GM19438 (cell line): ENCODE data around the gene RDX.
"Not testable (repeated sequence)": the region's sequence is repeated elsewhere in the genome, so short reads cannot be mapped to it uniquely, and the experiment has no call there.

Experiments
- ATAC-seq: cut with Tn5 transposase; IDR thresholded peaks from one replicate; pipeline ENCODE4 v1.9.1; 2021; ENCODE audit warnings: low read depth; ENCODE audit not compliant: unreplicated experiment

The RDX gene

DNA sequence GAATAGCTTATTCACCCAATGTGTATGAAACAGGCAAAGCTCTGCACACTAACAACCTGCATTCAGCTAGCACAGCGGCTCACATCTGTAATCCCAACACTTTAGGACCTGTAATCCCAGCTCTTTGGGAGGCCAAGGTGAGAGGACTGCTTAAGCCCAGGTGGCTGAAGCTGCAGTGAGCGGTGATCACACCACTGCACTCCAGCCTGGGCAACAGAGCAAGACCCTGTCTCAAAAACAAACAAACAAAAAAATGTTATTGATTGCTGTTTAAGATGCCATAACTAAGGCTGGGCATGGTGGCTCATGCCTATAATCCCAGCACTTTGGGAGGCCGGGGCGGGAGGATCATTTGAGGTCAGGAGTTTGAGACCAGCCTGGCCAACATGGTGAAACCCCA is 15.8 kb downstream of the RDX start:
- not testable (repeated sequence) for ATAC-seq

DNA sequence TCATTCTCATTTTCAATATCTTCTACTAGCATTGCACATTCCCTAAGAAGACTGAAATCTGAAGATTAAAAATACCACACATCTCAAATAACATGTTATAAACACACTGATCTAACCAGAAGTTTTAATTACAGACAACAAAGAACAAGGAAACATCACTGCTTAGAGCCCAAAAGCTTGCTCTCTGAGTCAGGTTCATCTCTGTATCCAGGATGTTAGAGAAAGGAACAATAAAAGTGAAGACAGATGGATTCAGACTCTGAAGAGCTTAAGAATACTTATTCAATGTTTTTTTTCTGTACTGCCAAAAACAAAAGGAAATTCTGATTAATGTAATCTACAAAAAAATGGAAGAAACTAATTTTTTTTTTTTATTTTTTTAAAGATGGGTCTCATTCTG is 16.5 kb downstream of the RDX start:
- ATAC-seq = no peak

DNA sequence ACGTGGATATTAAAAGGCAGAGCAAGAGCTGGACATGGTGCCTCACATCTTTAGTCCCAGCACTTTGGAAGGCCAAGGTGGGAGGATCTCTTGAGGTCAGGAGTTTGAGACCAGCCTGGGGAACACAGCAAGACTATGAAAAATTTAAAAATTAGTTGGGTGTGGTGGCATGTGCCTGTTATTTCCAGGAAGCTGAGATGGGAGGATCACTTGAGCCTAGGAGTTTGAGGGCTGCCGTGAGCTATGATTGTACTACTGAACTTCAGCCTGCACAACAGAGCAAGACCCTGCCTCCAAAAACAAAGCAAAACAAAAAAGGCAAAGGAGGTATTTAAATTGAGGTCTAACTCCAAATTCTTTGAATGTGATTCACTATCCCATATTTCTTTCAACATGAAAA is 23.5 kb downstream of the RDX start:
- no peak for ATAC-seq

DNA sequence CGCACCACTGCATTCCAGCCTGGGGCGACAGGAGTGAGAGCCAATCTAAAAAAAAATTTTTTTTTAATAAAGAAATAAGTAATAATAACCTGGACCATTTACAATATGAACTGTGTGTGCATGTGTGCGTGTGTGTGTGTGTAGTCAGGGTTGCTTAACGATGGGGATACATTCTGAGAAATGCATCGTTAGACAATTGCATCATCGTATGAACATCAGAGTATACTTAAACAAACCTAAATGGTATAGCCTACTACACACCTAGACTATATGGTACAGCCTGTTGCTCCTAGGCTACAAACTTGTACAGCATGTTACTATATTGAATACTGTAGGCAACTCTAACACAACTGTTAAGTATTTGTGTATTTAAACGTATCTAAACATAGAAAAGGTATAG is 26.4 kb downstream of the RDX start:
- no peak for ATAC-seq

DNA sequence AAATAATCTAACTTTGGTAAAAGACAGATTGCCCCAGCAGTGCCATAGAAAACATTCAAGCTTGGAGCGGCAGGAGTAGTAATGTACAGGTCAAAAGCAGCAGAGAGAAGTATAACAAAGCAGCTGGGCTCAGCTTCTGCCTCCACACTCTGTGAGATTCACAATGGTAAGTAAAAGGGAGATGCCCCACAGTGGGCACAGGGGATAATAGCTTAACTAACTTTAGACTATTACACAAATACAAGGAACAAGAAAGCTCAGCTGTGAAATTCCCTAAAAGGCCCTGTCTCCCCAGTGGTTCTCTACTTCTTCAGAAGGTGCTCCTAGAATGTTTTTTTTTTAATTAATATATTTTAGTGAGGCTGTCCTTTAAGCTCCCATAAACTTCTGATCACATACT is 28.0 kb downstream of the RDX start:
- no peak for ATAC-seq

- ATAC-seq = no peak
Observed at GRCh38 chr11:110262072-110262403, 34.4 kb downstream of the RDX start.

GRCh38 chr11:110261195-110262071 is 35.0 kb downstream of the RDX start:
- ATAC-seq = no peak

DNA sequence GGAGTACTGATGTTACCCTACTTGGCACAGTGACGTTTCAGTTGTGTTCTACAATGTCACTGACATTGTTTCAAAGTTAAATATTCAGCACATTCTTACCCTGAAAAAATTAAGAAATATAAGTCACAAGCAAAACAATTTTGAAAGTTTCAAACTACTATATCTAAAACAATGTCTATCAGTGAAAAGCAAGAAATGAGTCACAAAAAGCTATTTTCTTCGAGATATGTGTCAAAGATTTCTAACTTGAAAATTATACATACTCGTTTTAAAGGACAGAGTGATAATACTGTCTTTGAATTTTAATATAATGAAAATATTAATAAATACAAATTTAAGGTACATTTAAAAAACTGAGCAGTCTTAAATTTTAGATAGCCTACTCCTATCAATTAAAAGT is 42.9 kb downstream of the RDX start:
- no peak for ATAC-seq

GRCh38 chr11:110251836-110252235 is 44.6 kb downstream of the RDX start:
- ATAC-seq = no peak

- no peak for ATAC-seq
Observed at GRCh38 chr11:110250168-110250567, 46.2 kb downstream of the RDX start.

DNA sequence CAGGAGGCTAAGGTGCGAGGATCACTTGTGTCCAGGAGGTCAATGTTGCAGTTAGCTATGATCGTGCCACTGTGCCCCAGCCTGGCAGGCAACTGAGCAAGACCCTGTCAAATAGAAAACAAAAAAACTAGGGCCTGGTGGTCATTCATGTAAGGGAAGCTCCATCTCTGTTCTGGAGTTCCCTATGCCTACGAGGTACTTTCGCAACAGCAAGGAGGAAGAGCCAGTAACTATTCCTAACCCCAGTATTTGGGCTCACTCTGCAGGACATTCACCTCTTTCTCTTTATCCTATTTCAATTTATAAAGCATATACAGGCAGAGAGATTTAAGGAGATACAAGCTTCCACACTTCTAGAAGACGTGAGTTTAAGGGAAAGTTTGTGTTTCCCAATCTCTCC is 46.6 kb downstream of the RDX start:
- ATAC-seq = no peak

DNA sequence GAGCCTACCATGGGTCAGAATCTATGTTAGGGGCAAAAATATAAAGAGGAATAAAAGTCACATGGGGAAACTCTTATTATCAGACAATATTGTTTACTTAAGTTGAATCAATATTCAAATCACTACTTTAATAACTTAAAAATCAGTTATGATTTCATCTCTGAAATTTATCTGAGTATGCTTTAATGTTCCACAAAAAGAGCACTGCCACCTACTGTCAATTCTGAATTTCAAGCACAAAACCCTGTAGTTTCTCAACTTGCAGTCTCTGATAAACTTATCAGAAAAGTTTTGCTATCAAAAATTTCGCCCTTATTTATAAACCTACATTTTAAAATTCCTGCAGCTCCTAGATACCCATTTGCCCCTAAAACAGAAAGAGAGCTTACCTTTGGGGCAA is 47.3 kb downstream of the RDX start:
- ATAC-seq = no peak

GRCh38 chr11:110243791-110244190 is 52.6 kb downstream of the RDX start:
- ATAC-seq = no peak

GRCh38 chr11:110242746-110243145 is 53.7 kb downstream of the RDX start:
- ATAC-seq = no peak

- ATAC-seq = no peak
Observed at GRCh38 chr11:110242188-110242587, 54.2 kb downstream of the RDX start.

DNA sequence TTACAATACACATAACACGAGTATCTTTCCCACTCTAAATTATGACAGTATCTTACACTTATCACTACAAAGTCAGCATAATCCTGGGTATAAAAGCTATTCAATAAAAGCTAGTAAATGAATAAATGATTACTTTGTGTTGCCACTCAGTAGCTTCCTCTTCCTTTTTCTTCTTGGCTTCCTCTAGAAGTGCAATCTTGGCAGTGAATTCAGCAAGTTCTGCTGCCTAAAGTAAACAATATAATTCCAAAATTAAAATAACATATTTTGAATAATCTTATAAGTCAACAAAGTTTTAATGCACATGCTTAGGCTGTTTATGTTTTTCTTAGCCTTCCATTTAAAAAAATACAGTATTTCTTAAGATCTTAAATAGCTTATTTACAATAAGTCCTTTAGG is 60.4 kb downstream of the RDX start:
- ATAC-seq = no peak

DNA sequence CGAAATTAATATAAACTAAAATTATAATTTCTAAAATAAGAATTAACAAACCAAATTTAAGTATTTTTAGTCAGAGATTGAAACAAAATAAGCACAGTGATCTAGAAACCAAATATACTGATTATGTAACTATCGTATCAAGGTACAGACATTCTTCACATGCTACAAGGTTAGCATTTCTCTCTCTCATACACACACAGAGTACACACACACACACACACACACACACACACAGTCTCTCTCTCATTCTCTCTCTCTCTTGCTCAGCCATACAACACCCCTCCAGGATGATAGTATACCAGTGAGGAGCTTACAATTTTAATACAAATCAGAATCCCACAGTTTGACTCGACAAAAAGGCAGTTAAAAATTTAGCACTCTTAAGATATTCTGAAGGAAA is 66.0 kb downstream of the RDX start:
- ATAC-seq = no peak

- ATAC-seq = no peak
Observed at GRCh38 chr11:110219006-110219785, 77.2 kb downstream of the RDX start.

DNA sequence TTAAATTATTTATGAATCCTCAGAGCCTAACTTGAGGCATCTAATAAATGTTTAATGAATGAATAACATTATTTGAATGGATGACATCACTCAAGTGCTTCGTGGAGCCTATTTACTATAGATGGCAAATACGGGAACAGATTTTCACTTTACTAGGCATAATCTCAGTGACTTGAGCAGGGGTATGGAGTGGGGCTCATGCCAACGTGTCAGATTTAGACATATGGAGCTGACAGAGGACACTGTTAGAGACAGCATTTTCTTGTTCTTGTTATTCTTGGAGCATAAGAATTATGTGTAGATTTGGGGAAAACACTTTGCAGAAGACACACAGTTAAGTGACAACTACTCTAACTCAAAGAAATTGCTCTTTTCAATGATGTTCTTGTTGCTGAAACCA is 78.5 kb downstream of the RDX start:
- ATAC-seq = no peak

DNA sequence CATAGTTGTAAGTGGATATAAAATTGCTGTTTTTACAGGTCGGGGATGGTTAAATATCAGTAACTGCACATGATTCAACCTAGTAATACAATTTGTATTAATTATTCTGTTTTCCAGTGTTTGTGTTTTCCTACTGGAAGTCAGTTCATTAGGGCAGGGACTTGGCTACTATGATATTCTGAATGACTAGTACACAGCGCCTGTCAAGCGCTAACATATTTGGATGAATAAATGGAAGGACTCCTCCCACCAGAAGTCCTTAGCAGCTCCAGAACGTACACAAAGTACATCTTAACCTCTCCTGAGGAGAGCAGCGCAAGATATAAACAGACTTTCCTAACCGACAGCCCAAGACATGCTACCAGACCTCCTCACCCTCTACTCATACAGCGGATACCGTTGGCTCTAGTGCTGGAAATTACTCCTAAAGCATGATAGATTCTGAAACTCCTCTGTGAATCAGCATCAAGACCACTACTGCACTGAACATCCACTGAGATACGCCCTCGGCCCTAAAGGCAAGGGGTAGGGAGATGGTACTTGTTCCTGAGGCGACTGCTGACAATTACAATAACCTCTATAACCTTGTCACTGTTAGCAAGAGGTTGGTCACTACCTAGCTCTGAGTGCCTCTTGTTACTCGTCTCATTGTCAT is 79.1 kb downstream of the RDX start:
- ATAC-seq = no peak

GRCh38 chr11:110209313-110209694 is 87.1 kb downstream of the RDX start:
- ATAC-seq = not testable (repeated sequence)
